HG02798 (cell line): ENCODE data around the gene METTL4.
"Not testable (repeated sequence)": the region's sequence is repeated elsewhere in the genome, so short reads cannot be mapped to it uniquely, and the experiment has no call there.

Experiments used
- ATAC-seq: cut with Tn5 transposase; IDR thresholded peaks from one replicate; pipeline ENCODE4 v1.9.1; 2021; ENCODE audit warnings: mild to moderate bottlenecking; ENCODE audit not compliant: unreplicated experiment, poor library complexity

METTL4 gene

DNA sequence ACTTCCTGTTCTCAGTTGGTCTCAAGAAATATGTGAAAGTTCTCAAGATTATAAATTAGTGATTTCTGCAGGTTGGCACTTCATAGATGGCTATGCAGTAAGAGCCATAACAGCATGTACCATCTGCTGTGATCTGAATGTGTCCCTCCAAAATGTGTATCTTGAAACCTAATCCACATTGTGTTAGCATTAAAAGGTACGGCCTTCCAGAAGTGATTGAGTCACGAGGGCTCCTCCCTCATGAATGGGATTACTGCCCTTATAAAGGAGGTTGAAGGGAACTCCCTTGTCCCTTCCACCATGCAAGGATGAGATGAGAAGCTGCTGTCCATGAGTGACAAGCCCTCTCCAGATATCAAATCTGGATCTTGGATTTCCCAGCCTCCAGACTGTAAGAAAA lies 45.0 kb downstream of the METTL4 start:
- no peak for ATAC-seq

- ATAC-seq: not testable (repeated sequence)
These were observed 46.5 kb downstream of the METTL4 start for GRCh38 chr18:2524794-2525198.

DNA sequence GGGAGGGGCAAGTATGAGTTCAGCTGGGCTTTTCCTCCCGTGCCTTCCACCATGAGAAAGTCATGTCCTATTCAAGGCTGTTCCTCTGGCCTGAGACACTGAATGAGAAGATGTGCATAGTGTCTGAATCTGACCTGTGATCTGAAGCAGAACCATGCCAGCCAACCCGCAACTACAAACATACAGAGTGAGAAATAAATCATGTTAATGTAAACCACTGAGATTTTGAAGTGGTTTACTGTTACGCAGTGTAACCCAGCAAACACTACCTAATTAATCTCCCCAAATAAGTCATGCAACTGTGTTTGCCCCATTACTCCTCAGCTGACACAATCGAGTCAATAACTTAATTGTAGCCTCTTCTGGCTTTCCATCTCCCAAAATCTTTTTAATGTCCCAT lies 49.2 kb downstream of the METTL4 start:
- ATAC-seq: peak; percentile 52

DNA sequence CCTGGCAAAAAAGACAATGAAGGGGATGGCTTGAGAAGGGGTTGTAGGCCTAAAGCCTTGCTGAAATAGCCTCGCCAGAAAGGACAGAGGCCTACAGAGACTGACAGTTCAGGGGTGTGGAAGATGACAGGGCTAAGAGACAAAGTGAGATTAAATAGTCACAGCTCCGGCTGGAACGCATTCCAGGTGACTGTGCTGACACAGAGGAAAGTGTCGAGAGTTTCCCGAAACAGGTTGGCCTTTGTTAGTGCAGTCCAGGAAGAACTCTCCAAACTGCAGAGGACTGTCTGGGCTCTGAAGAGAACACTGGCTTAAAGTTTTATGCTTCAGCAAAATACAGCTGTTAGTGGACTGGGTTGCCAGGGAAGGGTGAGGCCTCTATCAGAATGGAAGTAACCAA lies 52.8 kb downstream of the METTL4 start:
- ATAC-seq: no peak

DNA sequence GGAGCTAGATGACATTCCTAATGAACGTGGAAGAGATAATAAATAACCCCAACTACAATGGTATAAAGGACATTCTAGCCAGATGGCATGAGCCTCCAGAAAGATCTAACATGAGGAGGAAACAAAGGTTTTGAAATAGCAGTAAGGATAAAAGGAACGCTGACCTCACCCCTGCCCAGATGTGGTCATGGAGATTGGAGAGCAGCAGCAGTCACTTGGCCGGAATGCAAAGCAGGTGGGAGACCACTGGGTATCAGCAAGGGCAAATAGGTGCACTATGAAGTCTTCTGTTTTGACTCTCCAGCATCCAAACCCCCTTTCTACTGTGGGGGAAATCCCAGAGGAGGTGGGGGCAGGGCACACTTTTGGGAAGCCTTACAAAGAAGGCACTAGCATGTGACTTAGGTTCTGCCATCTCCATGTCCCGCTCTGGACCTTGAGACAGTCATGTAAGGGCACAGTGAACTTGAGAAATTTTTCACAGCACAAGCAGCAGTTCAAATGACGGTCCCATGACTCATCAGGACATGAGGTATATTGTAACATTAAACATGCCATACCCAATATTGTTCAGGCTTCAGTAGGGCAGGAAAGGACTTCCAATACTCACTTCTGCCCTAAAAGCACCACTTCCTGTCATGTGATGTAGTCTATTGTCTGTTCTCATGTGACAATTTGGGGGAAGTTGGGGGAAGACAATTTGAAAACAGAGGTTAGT lies 55.2 kb downstream of the METTL4 start:
- ATAC-seq: no peak

- no peak for ATAC-seq
These were observed 56.0 kb downstream of the METTL4 start for GRCh38 chr18:2515171-2515787.

DNA sequence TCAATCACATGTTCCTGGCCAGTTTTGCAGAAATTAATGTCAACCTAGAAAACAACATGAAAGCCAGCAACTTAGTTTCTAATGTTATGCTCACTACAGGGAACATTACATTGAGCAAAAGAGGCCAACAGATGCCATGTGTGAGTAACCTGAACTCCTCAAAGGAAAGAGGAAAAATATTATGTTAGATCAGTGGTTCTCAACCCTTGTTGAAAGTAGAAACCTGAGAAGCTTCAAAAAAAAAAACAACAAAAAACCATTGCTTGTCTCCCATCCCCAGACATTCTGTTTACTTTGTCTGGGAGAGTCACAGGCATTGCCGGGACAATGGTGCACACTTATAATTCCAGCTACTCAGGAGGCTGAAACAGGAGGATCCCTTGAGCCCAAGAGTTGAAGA lies 57.7 kb downstream of the METTL4 start:
- ATAC-seq: no peak

DNA sequence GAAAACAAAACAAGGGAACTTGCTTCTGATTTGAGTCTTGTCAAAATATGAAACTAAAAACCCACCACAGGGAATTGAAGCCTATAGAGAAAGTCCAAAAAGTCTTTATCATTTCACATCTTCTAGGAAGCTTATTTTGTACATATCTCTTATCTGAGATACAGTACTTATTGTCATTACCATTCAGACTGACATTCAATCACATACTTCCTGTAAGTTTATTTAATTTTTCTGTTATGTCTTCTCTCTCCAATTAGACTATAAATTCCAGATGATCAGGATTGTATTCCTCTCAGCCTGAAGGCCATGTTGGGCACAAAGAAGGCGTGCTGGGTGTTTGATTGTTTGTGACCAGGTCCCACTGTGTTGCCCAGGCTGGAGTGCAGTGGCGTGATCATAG lies 59.2 kb downstream of the METTL4 start:
- ATAC-seq: no peak

GRCh38 chr18:2511451-2511850 lies 59.9 kb downstream of the METTL4 start:
- no peak for ATAC-seq

GRCh38 chr18:2510416-2510815 lies 60.9 kb downstream of the METTL4 start:
- no peak for ATAC-seq

DNA sequence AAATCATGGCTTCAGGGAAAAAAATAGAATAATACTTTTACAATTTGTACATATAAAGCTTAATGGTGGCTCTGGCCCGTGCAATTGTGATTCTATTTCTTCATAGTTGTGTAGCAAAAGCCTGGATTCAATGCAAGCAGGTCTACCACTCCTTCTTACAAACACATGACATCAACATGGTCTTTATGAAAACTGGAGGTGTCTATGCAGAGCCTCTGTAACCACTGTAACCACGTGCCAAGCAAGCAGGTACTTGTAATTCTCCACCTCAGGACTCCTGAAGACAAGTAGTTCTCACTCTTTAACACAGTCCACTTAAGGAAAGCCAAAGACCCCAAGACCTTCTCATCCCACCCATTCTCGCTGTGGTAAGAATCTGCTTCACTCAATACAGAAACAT lies 62.6 kb downstream of the METTL4 start:
- no peak for ATAC-seq

GRCh38 chr18:2508155-2508554 lies 63.1 kb downstream of the METTL4 start:
- ATAC-seq: no peak

DNA sequence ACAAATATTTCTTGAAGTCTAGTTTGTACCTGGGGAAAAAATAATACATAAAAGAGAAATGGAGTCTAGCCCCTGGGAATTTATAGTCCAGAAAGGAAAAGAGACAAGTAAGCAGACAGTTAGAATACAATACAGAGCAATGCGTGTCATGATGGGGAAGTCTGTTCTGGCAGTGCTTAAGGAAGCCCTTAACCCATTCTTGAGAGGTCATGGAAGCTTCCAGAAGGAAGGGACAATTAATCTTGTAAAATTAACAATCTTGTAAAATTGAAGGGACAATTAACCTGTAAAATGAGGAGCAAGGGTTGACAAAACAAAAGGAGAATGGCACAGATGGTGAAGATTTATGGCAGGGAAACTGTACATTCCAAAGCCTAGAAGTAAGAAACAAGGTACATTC lies 66.7 kb downstream of the METTL4 start:
- ATAC-seq: no peak

DNA sequence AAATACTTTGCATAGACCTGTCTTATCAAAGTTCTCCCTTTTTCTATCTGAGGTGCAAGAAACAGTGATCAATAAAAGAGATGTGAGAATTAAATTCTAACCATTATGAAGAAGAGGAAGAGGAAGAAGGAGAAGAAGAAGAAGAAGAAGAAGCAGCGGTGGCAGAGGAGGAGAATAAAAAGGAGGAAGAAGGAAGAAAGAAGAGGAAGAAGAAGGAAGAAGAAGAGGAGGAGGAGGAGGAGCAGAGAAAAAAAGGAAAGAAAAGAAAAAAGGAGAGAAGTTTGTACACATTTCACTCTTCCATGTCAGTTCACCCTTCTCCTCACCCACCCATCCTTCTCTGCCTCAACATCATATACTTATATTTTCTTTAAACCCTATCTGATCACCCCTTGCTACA lies 68.4 kb downstream of the METTL4 start:
- no peak for ATAC-seq

- ATAC-seq: no peak
These were observed 68.9 kb downstream of the METTL4 start for GRCh38 chr18:2502394-2502793.

DNA sequence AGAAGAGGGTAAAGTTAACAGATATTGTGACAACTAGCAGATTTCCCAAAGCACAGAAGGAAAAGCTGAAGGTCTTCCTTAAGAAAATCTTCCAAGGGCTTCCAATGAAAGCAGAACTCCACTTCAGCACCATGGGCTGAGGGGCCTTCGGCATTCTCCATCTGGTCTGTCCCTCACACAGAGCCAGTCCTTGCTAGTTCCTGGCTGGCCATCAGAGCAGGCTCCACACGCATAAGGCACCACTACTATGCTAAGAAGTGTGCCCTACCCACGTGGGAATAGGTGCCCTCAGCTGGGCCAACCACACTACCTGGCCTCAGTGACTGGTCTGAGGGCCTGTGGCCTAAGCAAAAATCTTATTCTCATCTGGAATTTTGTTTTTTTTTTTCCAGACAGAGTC lies 73.5 kb downstream of the METTL4 start:
- no peak for ATAC-seq

- no peak for ATAC-seq
These were observed 75.9 kb downstream of the METTL4 start for GRCh38 chr18:2495381-2495780.

DNA sequence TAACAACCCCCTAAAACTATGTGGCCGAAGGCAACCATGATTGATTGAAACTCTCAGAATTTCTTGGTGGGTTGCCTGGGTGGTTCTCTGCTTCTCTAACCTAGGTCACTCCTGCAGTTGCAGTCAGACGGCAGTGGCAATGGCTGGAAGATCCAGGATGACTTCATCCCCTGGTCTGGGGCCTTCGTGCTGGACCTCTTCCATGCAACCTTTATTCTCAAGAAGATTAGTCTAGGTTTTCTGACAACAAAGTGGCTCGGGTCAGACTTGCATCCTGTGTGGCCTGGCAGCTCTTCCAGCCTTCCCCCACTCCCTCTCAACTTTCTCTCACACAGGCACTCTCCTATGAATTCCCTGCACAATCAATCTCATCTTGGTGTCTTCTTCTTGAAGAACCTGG lies 76.4 kb downstream of the METTL4 start:
- no peak for ATAC-seq
